NCI-H1930 (cell line): ENCODE measurements around the gene LRRC8B.
"Not testable (repeated sequence)": the region's sequence is repeated elsewhere in the genome, so short reads cannot be mapped to it uniquely, and the experiment has no call there.

Experiments used
- DNase-seq, 2 experiments: peaks; one replicate each; lab custom pipeline; 2025; lab: John Stamatoyannopoulos, UW

The LRRC8B gene

GRCh38 chr1:89584211-89584610 lies 59.6 kb downstream of the LRRC8B start:
- DNase-seq = no peak

- no peak for DNase-seq
These were observed 60.2 kb downstream of the LRRC8B start for GRCh38 chr1:89584781-89585180.

GRCh38 chr1:89587729-89588161 lies 63.1 kb downstream of the LRRC8B start:
- DNase-seq = no peak

- no peak for DNase-seq
These were observed 63.9 kb downstream of the LRRC8B start for GRCh38 chr1:89588480-89588879.

GRCh38 chr1:89589515-89589914 lies 64.9 kb downstream of the LRRC8B start:
- no peak for DNase-seq

GRCh38 chr1:89590341-89591080 lies 65.9 kb downstream of the LRRC8B start:
- DNase-seq = no peak

GRCh38 chr1:89592861-89593302 lies 68.3 kb downstream of the LRRC8B start:
- not testable (repeated sequence) for DNase-seq

GRCh38 chr1:89594096-89594740 lies 69.6 kb downstream of the LRRC8B start:
- peak; percentile 14 to 22 for DNase-seq

- DNase-seq = peak; percentile 33 to 71
These were observed 72.1 kb downstream of the LRRC8B start for GRCh38 chr1:89596698-89597097.

- peak; percentile 6 to 39 for DNase-seq
These were observed 74.1 kb downstream of the LRRC8B start for GRCh38 chr1:89598450-89599331.

GRCh38 chr1:89599332-89599630 lies 74.7 kb downstream of the LRRC8B start:
- no peak for DNase-seq

GRCh38 chr1:89600451-89601224 lies 76.0 kb downstream of the LRRC8B start:
- DNase-seq = no peak

GRCh38 chr1:89602871-89603404 lies 78.3 kb downstream of the LRRC8B start:
- no peak for DNase-seq

- no peak for DNase-seq
These were observed 79.2 kb downstream of the LRRC8B start for GRCh38 chr1:89603651-89604413.

- DNase-seq = no peak
These were observed 79.7 kb downstream of the LRRC8B start for GRCh38 chr1:89604414-89604735.

- DNase-seq = no peak
These were observed 81.1 kb downstream of the LRRC8B start for GRCh38 chr1:89605692-89606091.

- no peak for DNase-seq
These were observed 81.8 kb downstream of the LRRC8B start for GRCh38 chr1:89606227-89606980.

- DNase-seq = no peak
These were observed 82.5 kb downstream of the LRRC8B start for GRCh38 chr1:89607156-89607555.

- no peak for DNase-seq
These were observed 83.1 kb downstream of the LRRC8B start for GRCh38 chr1:89607586-89608318.
